ENCODE data around the gene OSBPL2.

The OSBPL2 gene

GRCh38 chr20:62262064-62262463 lies 23.7 kb downstream of the OSBPL2 start:
- DNase-seq = no peak

GRCh38 chr20:62263396-62263795 lies 25.1 kb downstream of the OSBPL2 start:
- DNase-seq = no peak

GRCh38 chr20:62265365-62265764 lies 27.0 kb downstream of the OSBPL2 start:
- DNase-seq = no peak

GRCh38 chr20:62266340-62266739 lies 28.0 kb downstream of the OSBPL2 start:
- DNase-seq = no peak

GRCh38 chr20:62266851-62267250 lies 28.5 kb downstream of the OSBPL2 start:
- DNase-seq = no peak

GRCh38 chr20:62267543-62267942 lies 29.2 kb downstream of the OSBPL2 start:
- no peak for DNase-seq

- no peak for DNase-seq
Measured at GRCh38 chr20:62268228-62268900, 30.0 kb downstream of the OSBPL2 start.

- DNase-seq = no peak
Measured at GRCh38 chr20:62269378-62269777, 31.1 kb downstream of the OSBPL2 start.

GRCh38 chr20:62269871-62270270 lies 31.6 kb downstream of the OSBPL2 start:
- no peak for DNase-seq

- DNase-seq = no peak
Measured at GRCh38 chr20:62272200-62272599, 33.9 kb downstream of the OSBPL2 start.

GRCh38 chr20:62273416-62273815 lies 35.1 kb downstream of the OSBPL2 start:
- DNase-seq = no peak

GRCh38 chr20:62274332-62274950 lies 36.1 kb downstream of the OSBPL2 start:
- no peak for DNase-seq

GRCh38 chr20:62275219-62275618 lies 36.9 kb downstream of the OSBPL2 start:
- DNase-seq = no peak

GRCh38 chr20:62276439-62276838 lies 38.1 kb downstream of the OSBPL2 start:
- no peak for DNase-seq

- no peak for DNase-seq
Measured at GRCh38 chr20:62277253-62277652, 38.9 kb downstream of the OSBPL2 start.

- no peak for DNase-seq
Measured at GRCh38 chr20:62280303-62280702, 42.0 kb downstream of the OSBPL2 start.

GRCh38 chr20:62281161-62281933 lies 43.0 kb downstream of the OSBPL2 start:
- DNase-seq = no peak

- DNase-seq = no peak
Measured at GRCh38 chr20:62282103-62282502, 43.8 kb downstream of the OSBPL2 start.

- no peak for DNase-seq
Measured at GRCh38 chr20:62282877-62283503, 44.7 kb downstream of the OSBPL2 start.

GRCh38 chr20:62284448-62284847 lies 46.1 kb downstream of the OSBPL2 start:
- DNase-seq = no peak

- no peak for DNase-seq
Measured at GRCh38 chr20:62285151-62285550, 46.8 kb downstream of the OSBPL2 start.

- no peak for DNase-seq
Measured at GRCh38 chr20:62285722-62286121, 47.4 kb downstream of the OSBPL2 start.

- DNase-seq = no peak
Measured at GRCh38 chr20:62286493-62287064, 48.3 kb downstream of the OSBPL2 start.

Measured in activated effector memory CD4-positive, alpha-beta T cell treated with Interleukin-2 at 50 U/mL for 16 hours (primary cell).